Measurements from ENCODE around the gene EIF3J. TPM values are rescaled to one million over a fixed set of nuclear protein-coding genes. Genes with fewer than 3 reads are reported as not detected.

The EIF3J gene
- total RNA-seq, 1 experiment from 2014 or later: 129 TPM

- H4K20me1 ChIP-seq (ENCODE audit: control insufficient read depth, insufficient read depth, insufficient read length): no peaks in the 10 kb centered on the region
- no peak overlapping the region for H2BK12ac ChIP-seq (ENCODE audit: insufficient read length, low read depth, low read length)
- no peak overlapping the region for H3K4ac ChIP-seq (ENCODE audit: low read depth, low read length)
- Mint-ChIP-seq H3K9me3 (no peaks in the 10 kb centered on the region), H3K4me3 (no peak overlapping the region), H3K4me1 (no peaks in the 10 kb centered on the region), H3K36me3 (ENCODE audit: insufficient read depth in 1 of 3, low read depth in 3 of 3) (peaks cover 4 to 53% (median 35%) of the 10 kb centered on the region in 3 experiments; a peak in 6 of 7 replicates), H3K27ac (no peak overlapping the region), H3K27me3 (ENCODE audit: low read depth) (no peaks in the 10 kb centered on the region)
- H3K27ac ChIP-seq (ENCODE audit: insufficient read length, low read depth, low read length): no peak overlapping the region
- H2BK20ac ChIP-seq (ENCODE audit: low read depth, low read length, poor library complexity, severe bottlenecking): no peak overlapping the region
- no peak overlapping the region for H4K5ac ChIP-seq (ENCODE audit: insufficient read length, low read depth, low read length)
- H2BK5ac ChIP-seq (ENCODE audit: insufficient read length, low read length): no peak overlapping the region
- no peaks in the 10 kb centered on the region for H3K23me2 ChIP-seq (ENCODE audit: insufficient read length, low read depth, low read length, poor library complexity, severe bottlenecking)
- WGBS (ENCODE audit: extremely low coverage, insufficient read length, low lambda C conversion rate): no CpG with 5 or more reads among the region's 2 CpGs
- no peak for TF ChIP-seq CTCF (conservative IDR thresholded peaks at IDR 0.05)
- no peak overlapping the region for H4K8ac ChIP-seq (replicated peaks; ENCODE audit: insufficient read length, low read depth, low read length)
- H2BK15ac ChIP-seq (ENCODE audit: low read depth, low read length): no peak overlapping the region
- no peak overlapping the region for H2AFZ ChIP-seq (ENCODE audit: low read length)
- H3T11ph ChIP-seq (ENCODE audit: low read length): no peak overlapping the region
- no peak overlapping the region for H3K9ac ChIP-seq (ENCODE audit: extremely low read depth, insufficient read length, low read length)
- H3K14ac ChIP-seq (ENCODE audit: insufficient read depth, low read length): no peak overlapping the region
- H2AK5ac ChIP-seq (ENCODE audit: insufficient read length, low read length): no peak overlapping the region
- H3K56ac ChIP-seq (ENCODE audit: insufficient read length, low read depth, low read length): no peak overlapping the region
- no peak overlapping the region for H3K18ac ChIP-seq (ENCODE audit: insufficient read length, low read depth, low read length)
- H3K9me3 ChIP-seq (ENCODE audit: control insufficient read depth, low read depth, low read length): no peaks in the 10 kb centered on the region
- H3K23ac ChIP-seq (ENCODE audit: insufficient read length, low read depth, low read length): no peak overlapping the region
- H2BK120ac ChIP-seq (ENCODE audit: low read depth, low read length, poor library complexity, severe bottlenecking): no peak overlapping the region
- no peak overlapping the region for H3K4me2 ChIP-seq (ENCODE audit: insufficient read depth, insufficient read length, low read length)
- H3K79me2 ChIP-seq (ENCODE audit: insufficient read depth, low read length): no peaks in the 10 kb centered on the region
- H3K27me3 ChIP-seq (ENCODE audit: insufficient read depth, low read length): no peaks in the 10 kb centered on the region
- no peak for DNase-seq
- H3K4me1 ChIP-seq (ENCODE audit: insufficient read depth, low read length): no peaks in the 10 kb centered on the region; the same call in 1 of the 2 replicates
- no peak overlapping the region for H4K91ac ChIP-seq (ENCODE audit: insufficient read length, low read depth, low read length)
- no peaks in the 10 kb centered on the region for H3K79me1 ChIP-seq (ENCODE audit: insufficient read depth, low read depth, low read length, poor library complexity, severe bottlenecking)
Observed at GRCh38 chr15:44603126-44603525, 66.2 kb downstream of the EIF3J start.
